Calu3 (cell line): ENCODE data around the gene RAI14. TPM values are rescaled to one million over a fixed set of nuclear protein-coding genes. Genes with fewer than 3 reads are reported as not detected.

Experiments
- BruUV-seq: library from RNA; stranded (reverse); fragments of 400-500 nt; replicated peaks from 2 replicates; lab custom pipeline; 2021; lab: Mats Ljungman, UMichigan
- CTCF ChIA-PET: fragments of 300-600 bp; sonication (Branson Sonifier 250); formaldehyde crosslinking; loops from one replicate; lab custom pipeline; 2022; ENCODE audit warnings: antibody characterized with exemption; lab: Charles Lee
- DNase-seq: peaks from one replicate; pipeline ENCODE4 v3.0.0; 2022
- H3K27ac Mint-ChIP-seq: one replicate; pipeline ENCODE4 v1.8.0; 2022; ENCODE audit warnings: mixed read lengths; ENCODE audit not compliant: unreplicated experiment
- H3K27me3 Mint-ChIP-seq: one replicate; pipeline ENCODE4 v1.8.0; 2022; ENCODE audit warnings: mixed read lengths; ENCODE audit not compliant: unreplicated experiment
- H3K36me3 Mint-ChIP-seq: one replicate; pipeline ENCODE4 v1.8.0; 2022; ENCODE audit warnings: mild to moderate bottlenecking, moderate library complexity, mixed read lengths; ENCODE audit not compliant: insufficient read depth, unreplicated experiment
- H3K4me1 Mint-ChIP-seq: one replicate; pipeline ENCODE4 v1.8.0; 2022; ENCODE audit warnings: mild to moderate bottlenecking, low read depth, mixed read lengths; ENCODE audit not compliant: unreplicated experiment
- H3K4me3 Mint-ChIP-seq: one replicate; pipeline ENCODE4 v1.8.0; 2022; ENCODE audit warnings: mild to moderate bottlenecking, low read depth, moderate library complexity, mixed read lengths; ENCODE audit not compliant: unreplicated experiment
- H3K9me3 Mint-ChIP-seq: one replicate; pipeline ENCODE4 v1.8.0; 2022; ENCODE audit warnings: low read depth, mixed read lengths; ENCODE audit not compliant: unreplicated experiment
- CTCF ChIP-seq: fragments of 200-600 bp; IDR thresholded peaks from one replicate; pipeline ENCODE4 v1.8.0; 2022; ENCODE audit warnings: antibody characterized with exemption; ENCODE audit not compliant: unreplicated experiment
- intact Hi-C: fragments of 100-400 bp; cut with micrococcal nuclease; formaldehyde crosslinking; loops from one replicate; pipeline ENCODE4 v1.10.0; 2022; ENCODE audit not compliant: unreplicated experiment
- total RNA-seq: library from RNA; stranded (reverse); gene quantifications from 2 replicates; pipeline ENCODE4 v1.2.3, GENCODE V29; 2022

The RAI14 gene
- total RNA-seq, 1 experiment from 2014 or later: 84.3 TPM

DNA sequence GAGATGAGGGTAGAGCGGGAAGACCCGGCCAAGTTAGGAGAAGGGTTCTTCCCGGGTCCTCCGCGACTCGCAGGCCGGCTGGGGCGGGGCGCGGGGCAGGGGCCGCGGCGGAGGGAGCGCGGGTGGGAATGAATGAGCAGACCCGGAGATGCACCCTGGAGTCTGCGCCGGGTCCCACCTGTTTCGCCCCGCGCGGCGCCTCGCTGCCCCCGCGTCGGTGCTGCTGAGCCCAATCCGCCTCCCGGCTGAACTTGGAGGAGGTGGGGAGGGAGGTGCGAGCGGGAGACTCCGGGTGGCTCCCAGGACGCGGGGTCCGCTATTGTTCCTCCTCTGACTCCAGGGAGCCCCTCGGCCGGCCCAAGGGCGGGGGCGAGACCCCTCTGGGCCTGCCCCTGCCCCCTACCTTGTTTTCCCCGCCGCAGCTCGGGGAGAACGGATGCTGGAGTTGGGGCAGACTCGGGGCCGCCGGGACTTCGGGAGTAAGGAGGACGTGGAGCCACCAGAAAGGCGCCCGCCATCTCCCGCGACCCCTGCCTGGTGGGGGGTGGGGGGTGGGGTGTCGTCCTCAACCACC lies 659 bp downstream of the RAI14 start:
- H3K4me3 Mint-ChIP-seq: peak overlapping the region; percentile 60
- peak; percentile 33 for DNase-seq
- BruUV-seq: no TSS peak
- peaks cover 43% of the 10 kb centered on the region for H3K36me3 Mint-ChIP-seq
- H3K9me3 Mint-ChIP-seq: no peaks in the 10 kb centered on the region
- no peak for TF ChIP-seq CTCF
- H3K27ac Mint-ChIP-seq: no peak overlapping the region
- CTCF ChIA-PET: interaction anchor here (0.7 to 2.1 kb wide), 5 partner anchors 30 to 177 kb away, joined by 3 to 6 read pairs (median 4); no protein-coding TSS in a partner anchor
- peaks cover 27% of the 10 kb centered on the region for H3K4me1 Mint-ChIP-seq
- H3K27me3 Mint-ChIP-seq: no peaks in the 10 kb centered on the region
- intact Hi-C loops: loop anchor here (5.0 kb wide), 2 partner anchors 49 to 69 kb away; no protein-coding TSS in a partner anchor

DNA sequence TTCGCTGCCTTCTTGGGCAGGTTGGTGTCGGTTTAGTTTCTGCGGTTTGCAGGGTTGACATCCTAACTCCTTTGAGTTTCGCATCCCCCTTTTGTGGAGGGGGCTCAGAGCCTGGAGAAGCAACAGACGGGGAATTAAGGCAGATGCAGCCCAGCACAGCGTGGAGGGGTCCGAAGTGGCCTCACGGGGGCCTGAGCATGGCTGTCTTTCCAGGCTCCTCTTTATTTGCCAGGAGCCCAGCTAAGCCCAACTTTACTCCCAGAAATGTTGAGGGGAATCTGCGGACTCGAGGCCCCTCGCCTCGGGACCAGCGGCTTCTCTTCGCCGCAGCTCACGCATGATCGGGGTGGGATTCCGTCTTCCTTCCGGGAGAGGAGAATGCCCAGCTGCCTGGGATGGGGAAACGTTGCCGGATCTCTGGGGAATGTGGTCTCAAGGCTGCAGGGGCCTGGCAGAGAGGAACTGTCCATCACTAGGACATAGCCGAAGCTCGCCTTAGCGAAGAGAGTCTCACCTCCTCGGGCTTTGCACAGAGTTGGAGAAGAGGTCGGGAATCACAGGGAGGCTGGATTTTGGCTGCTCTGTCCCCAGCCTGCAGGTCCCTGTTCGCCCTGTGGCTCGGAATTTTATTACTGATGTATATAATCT lies 1.3 kb downstream of the RAI14 start:
- peak overlapping the region; percentile 60 for H3K4me3 Mint-ChIP-seq
- no TSS peak for BruUV-seq
- peak; percentile 15 for DNase-seq
- no peaks in the 10 kb centered on the region for H3K27me3 Mint-ChIP-seq
- H3K27ac Mint-ChIP-seq: peak overlapping the region; percentile 78
- H3K4me1 Mint-ChIP-seq: peaks cover 27% of the 10 kb centered on the region
- H3K36me3 Mint-ChIP-seq: peaks cover 43% of the 10 kb centered on the region
- no peak for TF ChIP-seq CTCF
- no peaks in the 10 kb centered on the region for H3K9me3 Mint-ChIP-seq
- intact Hi-C loops: loop anchor here (5.0 kb wide), 2 partner anchors 50 to 70 kb away; no protein-coding TSS in a partner anchor
- CTCF ChIA-PET: no interaction called here

DNA sequence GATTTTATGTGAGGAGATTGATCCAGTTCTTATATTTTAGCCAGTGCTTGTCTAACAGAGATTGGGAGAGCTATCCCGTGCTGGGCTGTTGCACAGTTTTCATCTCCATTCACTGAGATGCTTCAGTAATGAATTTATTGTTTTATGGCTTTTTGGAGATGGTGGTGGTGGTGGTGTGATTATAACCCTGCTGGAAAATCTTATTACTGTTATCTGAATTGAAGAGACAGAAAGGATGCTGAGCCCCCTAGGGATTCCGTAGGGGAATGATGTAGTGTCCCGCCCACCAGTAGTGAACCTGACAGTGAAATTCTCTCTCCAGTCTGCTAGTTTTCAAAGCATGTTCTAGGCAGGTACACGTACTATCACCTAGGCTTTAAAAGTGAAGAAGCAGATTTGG lies 1.9 kb downstream of the RAI14 start:
- no peaks in the 10 kb centered on the region for H3K9me3 Mint-ChIP-seq
- H3K36me3 Mint-ChIP-seq: peaks cover 43% of the 10 kb centered on the region
- CTCF ChIA-PET: no interaction called here
- H3K4me3 Mint-ChIP-seq: peak overlapping the region; percentile 60
- intact Hi-C loops: loop anchor here (5.0 kb wide), 2 partner anchors 51 to 71 kb away; no protein-coding TSS in a partner anchor
- no peaks in the 10 kb centered on the region for H3K27me3 Mint-ChIP-seq
- no peak for TF ChIP-seq CTCF
- TSS peak; percentile 35 for BruUV-seq
- H3K27ac Mint-ChIP-seq: peak overlapping the region; percentile 78
- no peak for DNase-seq
- H3K4me1 Mint-ChIP-seq: peaks cover 27% of the 10 kb centered on the region

DNA sequence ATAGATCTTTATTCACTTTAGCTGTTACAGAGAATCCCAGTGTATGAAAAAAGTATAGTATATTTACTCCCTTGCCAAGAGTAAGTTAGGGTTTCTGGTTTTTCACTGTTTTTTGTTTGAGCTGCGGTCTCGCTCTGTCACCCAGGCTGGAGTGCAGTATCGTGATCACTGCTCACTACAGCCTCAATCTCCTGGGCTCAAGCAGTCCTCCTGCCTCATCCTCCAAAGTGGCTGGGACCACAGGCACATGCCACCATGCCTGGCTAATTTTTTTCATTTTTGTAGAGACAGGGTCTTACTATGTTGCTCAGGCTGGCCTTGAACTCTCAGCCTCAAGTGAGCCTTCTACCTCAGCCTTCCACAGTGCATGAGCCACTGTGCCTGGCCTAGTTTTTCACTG lies 3.0 kb downstream of the RAI14 start:
- TF ChIP-seq CTCF: no peak
- Mint-ChIP-seq H3K27me3 (no peaks in the 10 kb centered on the region), H3K27ac (no peak overlapping the region), H3K36me3 (peaks cover 43% of the 10 kb centered on the region), H3K4me1 (peaks cover 27% of the 10 kb centered on the region), H3K9me3 (no peaks in the 10 kb centered on the region), H3K4me3 (peak overlapping the region; percentile 24)
- BruUV-seq: no TSS peak
- CTCF ChIA-PET: no interaction called here
- intact Hi-C loops: loop anchor here (5.0 kb wide), 2 partner anchors 52 to 72 kb away; no protein-coding TSS in a partner anchor
- no peak for DNase-seq
